ENCODE measurements around the gene A3GALT2. TPM values are rescaled to one million over a fixed set of nuclear protein-coding genes. Genes with fewer than 3 reads are reported as not detected.
A peak's percentile ranks its signal among the peaks of the same experiment; 100 is the strongest.

The A3GALT2 gene
- total RNA-seq, 2 experiments from 2014 or later: not detected

DNA sequence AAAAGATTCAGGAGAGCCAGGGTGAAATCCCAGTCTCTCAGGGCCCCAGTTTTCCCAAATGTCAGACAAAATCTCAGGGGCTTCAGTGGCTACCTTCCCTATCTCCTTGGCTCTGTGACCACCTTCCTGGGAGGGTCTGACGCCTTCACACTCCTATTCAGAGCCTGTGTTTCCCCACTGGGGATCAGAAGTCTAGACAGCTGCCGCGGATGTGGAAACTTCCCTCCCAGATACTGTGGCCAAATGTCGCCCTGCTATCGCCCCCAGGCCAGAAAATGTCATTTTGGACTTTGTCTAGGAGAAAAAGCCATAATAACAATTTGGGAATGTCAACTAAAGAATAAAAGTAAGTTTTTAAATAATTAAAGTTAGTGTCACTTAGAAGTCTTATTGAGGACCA, 15.9 kb downstream of the A3GALT2 start:
- TF ChIP-seq CTCF (IDR thresholded peaks at IDR 0.05): no peak
- Mint-ChIP-seq H3K4me3 (no peak overlapping the region), H3K4me1 (ENCODE audit: low read depth) (peaks cover 12% of the 10 kb centered on the region), H3K36me3 (ENCODE audit: low read depth) (peaks cover 9% of the 10 kb centered on the region), H3K9me3 (no peaks in the 10 kb centered on the region), H3K27ac (no peak overlapping the region), H3K27me3 (peaks cover 11% of the 10 kb centered on the region)
- intact Hi-C loops (cut with micrococcal nuclease): no loop called here
- ATAC-seq: no peak
- ChIA-PET CTCF (interaction anchor here (3.3 kb wide), 1 partner anchor 10 kb away, joined by 17 read pairs; no protein-coding TSS in a partner anchor), POLR2A (interaction anchor here (0.6 kb wide), 1 partner anchor 347 kb away, joined by 3 read pairs; no protein-coding TSS in a partner anchor)
- no peak for DNase-seq

DNA sequence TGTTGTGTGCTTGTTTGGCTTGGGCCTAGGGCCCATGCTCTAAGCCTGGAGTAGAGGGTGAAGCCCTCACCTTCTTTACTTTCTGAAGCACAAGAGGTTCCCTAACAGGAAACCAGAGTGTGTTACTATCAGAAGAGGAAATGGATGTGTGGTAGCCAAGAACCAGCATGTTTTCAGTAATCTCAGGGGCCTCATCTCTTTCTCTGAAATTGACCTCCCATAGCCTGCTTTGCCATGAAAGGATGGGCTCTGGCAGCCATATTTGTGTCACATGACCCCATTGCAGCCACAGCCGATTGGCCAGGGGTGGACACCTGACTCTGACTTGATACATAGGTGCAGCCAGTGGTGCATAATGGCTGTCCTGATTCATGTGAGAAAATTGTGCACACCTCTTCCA, 18.6 kb downstream of the A3GALT2 start:
- peaks cover 12% of the 10 kb centered on the region for H3K4me1 Mint-ChIP-seq (ENCODE audit: low read depth)
- intact Hi-C loops (cut with micrococcal nuclease): no loop called here
- ATAC-seq: peak; percentile 69
- H3K4me3 Mint-ChIP-seq: no peak overlapping the region
- peaks cover 9% of the 10 kb centered on the region for H3K36me3 Mint-ChIP-seq (ENCODE audit: low read depth)
- DNase-seq: peak; percentile 74
- peak overlapping the region; percentile 69 for H3K27ac Mint-ChIP-seq
- CTCF ChIA-PET: interaction anchor here (1.2 to 1.3 kb wide), 2 partner anchors 64 to 169 kb away, joined by 3 read pairs; no protein-coding TSS in a partner anchor
- peaks cover 7% of the 10 kb centered on the region for H3K27me3 Mint-ChIP-seq
- POLR2A ChIA-PET: interaction anchor here (0.7 to 0.9 kb wide), 2 partner anchors 49 to 77 kb away, joined by 3 read pairs; no protein-coding TSS in a partner anchor
- no peaks in the 10 kb centered on the region for H3K9me3 Mint-ChIP-seq
- no peak for TF ChIP-seq CTCF (IDR thresholded peaks at IDR 0.05)

- no peak for TF ChIP-seq CTCF (IDR thresholded peaks at IDR 0.05)
- H3K4me3 Mint-ChIP-seq: no peak overlapping the region
- H3K4me1 Mint-ChIP-seq (ENCODE audit: low read depth): peaks cover 12% of the 10 kb centered on the region
- peak overlapping the region; percentile 25 for H3K27ac Mint-ChIP-seq
- H3K36me3 Mint-ChIP-seq (ENCODE audit: low read depth): peaks cover 9% of the 10 kb centered on the region
- DNase-seq: no peak
- no peak for ATAC-seq
- intact Hi-C loops (cut with micrococcal nuclease): no loop called here
- CTCF ChIA-PET: interaction anchor here (1.3 kb wide), 1 partner anchor 64 kb away, joined by 3 read pairs; no protein-coding TSS in a partner anchor
- H3K27me3 Mint-ChIP-seq: peaks cover 7% of the 10 kb centered on the region
- no peaks in the 10 kb centered on the region for H3K9me3 Mint-ChIP-seq
- POLR2A ChIA-PET: no interaction called here
Observed at GRCh38 chr1:33301273-33301984, 19.5 kb downstream of the A3GALT2 start.

DNA sequence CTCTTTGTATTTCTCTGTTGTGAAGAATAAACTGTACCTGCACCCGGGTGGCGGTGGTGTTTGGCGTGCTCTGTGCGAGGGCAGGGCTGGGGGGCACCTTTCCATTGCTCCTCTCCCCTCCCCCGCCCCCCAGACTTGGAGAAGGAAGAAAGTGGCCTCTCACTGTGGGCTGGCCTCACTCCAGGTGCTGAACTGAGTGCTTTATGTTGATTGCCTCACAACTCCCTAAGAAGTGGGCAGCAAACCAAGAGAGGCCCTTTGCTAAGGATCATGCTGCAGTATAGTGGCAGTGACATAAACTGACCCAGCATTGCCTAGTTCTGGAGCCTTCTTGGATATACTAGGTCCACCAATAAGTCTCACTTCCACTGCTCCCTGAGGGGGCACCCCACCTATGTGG, 20.2 kb downstream of the A3GALT2 start:
- H3K4me3 Mint-ChIP-seq: no peak overlapping the region
- peaks cover under 1% of the 10 kb centered on the region for H3K27me3 Mint-ChIP-seq
- H3K27ac Mint-ChIP-seq: no peak overlapping the region
- DNase-seq (no peak), ATAC-seq (no peak)
- no peaks in the 10 kb centered on the region for H3K9me3 Mint-ChIP-seq
- intact Hi-C loops (cut with micrococcal nuclease): no loop called here
- ChIA-PET CTCF (interaction anchor here (0.9 kb wide), 1 partner anchor 68 kb away, joined by 3 read pairs; no protein-coding TSS in a partner anchor), POLR2A (no interaction called here)
- peaks cover 14% of the 10 kb centered on the region for H3K4me1 Mint-ChIP-seq (ENCODE audit: low read depth)
- TF ChIP-seq CTCF (IDR thresholded peaks at IDR 0.05): no peak
- H3K36me3 Mint-ChIP-seq (ENCODE audit: low read depth): peaks cover 9% of the 10 kb centered on the region

All from activated CD8-positive, alpha-beta T cell treated with anti-CD3 and anti-CD28 coated beads for 36 hours (primary cell).